GM18870 (cell line): ENCODE results near the gene NIT1.
A peak's percentile ranks its signal among the peaks of the same experiment; 100 is the strongest.

ENCODE experiments used
- ATAC-seq: cut with Tn5 transposase; IDR thresholded peaks from one replicate; pipeline ENCODE4 v1.9.1; 2021; ENCODE audit warnings: moderate library complexity; ENCODE audit not compliant: unreplicated experiment

Gene NIT1

GRCh38 chr1:161083748-161084596, 33.9 kb upstream of the NIT1 start:
- no peak for ATAC-seq

DNA sequence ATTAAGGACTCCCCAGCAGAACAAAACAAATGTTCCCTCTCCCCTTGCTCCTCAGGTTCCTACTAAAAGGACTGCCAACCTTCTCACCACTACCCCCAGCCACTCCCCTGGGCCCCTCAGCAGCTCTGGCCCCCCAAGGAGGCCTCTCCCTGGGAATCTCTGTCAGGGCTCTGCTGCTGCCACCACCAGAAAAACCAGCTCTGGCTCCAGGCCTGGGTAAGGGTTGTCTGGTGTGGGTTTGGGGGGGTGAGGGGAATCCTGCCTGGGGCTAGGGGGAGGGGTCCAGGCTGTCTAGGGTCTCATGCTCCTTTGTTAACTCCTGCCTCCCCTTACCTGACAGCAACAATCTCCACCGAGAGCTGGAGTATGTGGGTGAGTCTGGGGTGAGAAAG, 33.3 kb upstream of the NIT1 start:
- ATAC-seq: no peak

DNA sequence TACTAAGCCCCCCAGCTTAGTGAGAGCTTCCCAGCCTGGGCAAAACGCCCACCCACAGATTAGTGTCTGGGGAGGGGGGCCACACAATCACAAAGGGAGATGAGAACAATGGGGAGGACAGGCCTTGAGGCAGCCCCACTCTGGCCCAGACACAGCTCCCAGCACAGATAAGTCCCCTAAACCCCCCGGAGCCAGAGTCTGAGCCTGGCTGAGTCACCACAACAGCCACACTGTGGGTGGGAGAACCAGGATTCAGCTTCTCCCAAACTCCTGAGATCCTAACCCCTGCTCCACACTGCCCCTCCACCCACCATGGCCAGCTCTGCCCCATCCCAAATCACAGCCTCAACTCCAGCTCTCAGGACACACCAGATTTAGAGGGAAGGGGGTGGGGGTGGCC, 32.7 kb upstream of the NIT1 start:
- ATAC-seq: no peak

DNA sequence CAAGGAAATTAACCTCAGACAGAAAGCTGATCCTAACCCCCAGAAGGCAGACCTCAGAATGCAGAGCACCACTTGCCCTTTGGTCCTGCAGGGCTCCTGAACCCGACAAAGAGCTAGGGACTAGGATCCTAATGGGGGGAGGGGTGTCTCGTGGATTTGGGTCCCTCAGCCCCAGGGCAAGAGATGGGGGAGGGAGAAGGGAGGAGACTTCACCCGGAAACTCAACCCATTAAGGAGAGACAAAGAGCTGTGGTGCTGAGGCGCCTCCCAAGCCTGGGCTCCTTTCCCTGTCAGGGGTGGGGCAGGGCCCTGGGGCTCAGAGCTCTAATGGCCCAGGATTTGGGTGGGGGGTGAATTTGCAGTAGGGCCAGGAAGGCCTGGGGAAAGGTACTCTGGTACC, 31.4 kb upstream of the NIT1 start:
- ATAC-seq: no peak

DNA sequence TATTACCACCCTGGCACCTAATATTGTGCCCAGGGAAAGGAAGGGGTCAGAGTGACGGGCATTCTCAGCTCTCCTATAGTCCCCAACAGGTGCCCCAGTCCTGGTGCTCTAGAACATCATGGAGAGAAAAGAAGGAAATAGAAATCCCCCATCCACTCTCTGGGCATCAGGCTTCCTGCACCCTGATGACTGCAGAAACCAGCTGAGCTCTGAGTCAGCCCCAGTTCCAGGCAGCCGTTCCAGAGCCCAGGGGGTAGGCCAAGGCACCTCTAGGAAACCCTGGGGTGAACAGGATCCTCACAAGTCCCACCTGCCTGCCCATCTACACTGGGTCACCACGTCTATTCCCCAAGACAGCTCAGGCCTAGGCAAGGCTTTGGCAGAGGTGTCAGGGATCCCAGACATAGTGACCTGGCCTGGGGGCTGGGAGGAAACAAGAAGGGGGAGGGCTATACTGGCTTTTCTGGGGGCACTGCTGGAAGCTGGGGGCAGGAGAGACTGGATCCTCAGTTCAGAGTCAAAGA, 29.3 kb upstream of the NIT1 start:
- ATAC-seq: no peak

DNA sequence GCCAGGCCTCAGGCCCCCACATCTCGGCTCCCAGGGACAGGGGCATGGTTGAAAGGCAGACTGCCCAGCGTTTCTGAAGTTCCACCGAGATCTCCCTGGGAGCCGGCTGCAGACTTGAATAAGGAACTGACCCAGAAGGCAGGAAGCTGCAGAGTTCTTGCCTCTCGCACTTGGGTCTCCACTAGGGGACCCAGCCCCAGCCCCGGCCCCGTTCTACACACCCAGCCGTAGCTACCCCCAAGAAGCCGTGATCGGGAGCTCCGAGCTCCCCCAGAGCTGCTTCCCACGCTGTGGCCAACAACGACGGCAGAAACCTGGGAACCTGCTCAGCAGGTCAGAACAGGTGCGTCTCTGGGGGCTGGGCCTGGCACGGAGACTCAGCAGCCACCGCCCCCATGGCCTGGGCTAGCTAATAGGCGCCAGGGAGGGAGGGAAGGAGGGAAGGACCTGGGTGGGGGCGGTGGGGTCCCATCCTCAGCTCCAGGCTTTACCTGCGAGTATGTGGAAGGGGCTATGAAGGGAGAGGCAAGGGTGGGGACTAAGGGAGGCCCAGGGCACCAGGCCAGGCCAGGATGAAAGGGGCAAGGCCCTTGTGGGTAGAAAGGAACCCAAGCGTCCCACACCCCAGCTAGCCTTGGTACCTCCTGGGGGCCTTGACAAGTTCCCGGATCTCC, 28.5 kb upstream of the NIT1 start, which contains the start of gene NECTIN4:
NECTIN4 (minus strand) TSS at position 308 of the 674 bp plus-strand sequence; CDS start at position 46, 262 bp downstream.
- ATAC-seq: no peak

GRCh38 chr1:161089938-161090337, 28.0 kb upstream of the NIT1 start:
- no peak for ATAC-seq

GRCh38 chr1:161090617-161091016, 27.3 kb upstream of the NIT1 start:
- no peak for ATAC-seq

- no peak for ATAC-seq
Measured at GRCh38 chr1:161091093-161091492, 26.8 kb upstream of the NIT1 start.

DNA sequence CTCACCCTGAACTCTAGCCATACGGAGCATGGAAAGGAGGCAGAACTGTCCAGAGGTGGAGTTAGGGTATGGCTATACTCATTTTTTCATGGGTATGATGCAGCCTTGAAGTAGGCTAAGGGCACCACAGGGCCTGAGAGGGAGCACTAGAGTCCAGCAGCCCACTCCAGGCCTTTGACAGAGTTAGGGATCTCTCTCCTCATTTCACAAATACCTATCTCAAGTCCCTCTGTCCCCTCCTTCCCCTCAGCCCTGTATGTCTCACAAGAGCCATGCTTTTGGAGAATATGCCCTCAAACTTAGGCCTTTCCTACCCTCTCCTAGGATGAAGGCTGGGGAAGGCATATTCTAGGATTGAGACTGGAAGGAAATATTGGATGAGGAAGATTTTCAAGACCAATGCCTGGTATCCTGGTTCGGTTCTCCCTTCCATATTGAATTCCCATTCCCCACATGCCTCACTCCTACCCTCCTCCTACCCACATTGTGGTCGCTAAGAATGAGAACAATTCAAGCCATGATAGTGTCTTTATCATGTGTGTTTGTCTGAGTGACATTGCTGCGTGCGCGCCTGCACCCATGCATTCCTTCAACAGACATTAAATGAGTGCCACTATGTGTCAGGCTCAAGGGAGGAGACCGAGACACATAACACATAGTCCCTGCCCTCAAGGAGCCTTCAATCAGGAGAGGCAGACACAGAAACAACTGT, 26.0 kb upstream of the NIT1 start:
- ATAC-seq: no peak

DNA sequence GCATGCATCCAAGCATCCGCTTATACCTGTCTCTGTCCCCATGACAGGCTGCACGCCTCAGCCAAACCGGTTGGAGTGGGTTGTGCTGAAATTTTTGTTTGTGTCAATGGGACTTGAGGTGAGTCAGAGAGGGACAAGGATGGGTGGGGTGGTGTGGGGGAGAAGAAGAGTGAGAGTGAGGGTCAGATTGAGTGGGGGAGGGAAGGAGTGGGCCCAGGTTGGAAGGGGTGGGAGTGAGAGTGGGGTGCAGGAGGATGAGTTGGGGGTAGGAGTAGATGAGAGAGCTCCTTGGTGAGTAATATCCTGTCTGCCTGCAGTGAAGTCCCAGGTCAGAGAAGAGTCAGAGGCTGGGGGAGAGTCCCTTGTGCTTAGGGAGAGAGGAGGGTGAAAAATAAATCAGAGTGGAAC, 25.3 kb upstream of the NIT1 start:
- no peak for ATAC-seq

- no peak for ATAC-seq
Measured at GRCh38 chr1:161094481-161094880, 23.4 kb upstream of the NIT1 start.

- ATAC-seq: no peak
Measured at GRCh38 chr1:161095230-161095629, 22.7 kb upstream of the NIT1 start.

GRCh38 chr1:161096015-161096414, 21.9 kb upstream of the NIT1 start:
- peak; percentile 40 for ATAC-seq

DNA sequence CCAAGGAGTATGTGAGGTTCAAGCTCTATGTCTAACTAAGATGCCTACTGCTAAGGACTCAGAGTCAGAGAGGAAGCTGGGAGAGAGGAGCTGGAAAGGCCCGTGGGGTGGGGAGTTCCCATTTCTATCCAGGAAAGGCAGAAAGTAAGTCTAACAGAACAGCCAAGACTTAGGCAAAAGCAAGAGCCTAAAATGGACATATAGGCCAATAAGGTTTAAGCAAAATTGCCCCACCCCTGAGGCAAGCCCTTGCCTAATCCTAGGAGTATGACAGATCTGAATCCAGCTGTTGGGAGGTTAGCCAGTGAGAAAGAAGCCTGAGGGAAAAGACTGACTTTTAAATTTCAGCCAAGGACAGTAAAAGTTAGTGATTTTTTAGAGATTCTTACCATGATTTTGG, 21.4 kb upstream of the NIT1 start:
- ATAC-seq: peak; percentile 9

- ATAC-seq: peak; percentile 47
Measured at GRCh38 chr1:161098210-161099068, 19.5 kb upstream of the NIT1 start, which contains the start of gene KLHDC9. Gene KLHDC9, plus strand, starts transcription at chr1:161098361. Its CDS starts 175 bp downstream, at chr1:161098536.

- no peak for ATAC-seq
Measured at GRCh38 chr1:161099090-161099802, 18.7 kb upstream of the NIT1 start.

- no peak for ATAC-seq
Measured at GRCh38 chr1:161100556-161100955, 17.3 kb upstream of the NIT1 start.

GRCh38 chr1:161106431-161106830, 11.5 kb upstream of the NIT1 start:
- ATAC-seq: no peak

GRCh38 chr1:161111117-161111516, 6.8 kb upstream of the NIT1 start:
- no peak for ATAC-seq
